NCI-H510A treated with DMSO at 0.1 percent for 48 hours (cell line): Measurements from ENCODE around the gene KLHL2.
A peak's percentile ranks its signal among the peaks of the same experiment; 100 is the strongest.
"Not testable (repeated sequence)": the region's sequence is repeated elsewhere in the genome, so short reads cannot be mapped to it uniquely, and the experiment has no call there.

ENCODE experiments used
- DNase-seq: peaks from one replicate; lab custom pipeline; 2025; lab: John Stamatoyannopoulos, UW

KLHL2 gene

GRCh38 chr4:165232623-165233433 lies 25.5 kb downstream of the KLHL2 start:
- not testable (repeated sequence) for DNase-seq

GRCh38 chr4:165234766-165235165 lies 27.4 kb downstream of the KLHL2 start:
- DNase-seq, result no peak

GRCh38 chr4:165236852-165237251 lies 29.5 kb downstream of the KLHL2 start:
- not testable (repeated sequence) for DNase-seq

- DNase-seq, result peak; percentile 27
Measured at GRCh38 chr4:165238041-165238640, 30.8 kb downstream of the KLHL2 start.

- DNase-seq, result not testable (repeated sequence)
Measured at GRCh38 chr4:165240761-165241160, 33.4 kb downstream of the KLHL2 start.

- DNase-seq, result not testable (repeated sequence)
Measured at GRCh38 chr4:165244148-165244547, 36.8 kb downstream of the KLHL2 start.

- not testable (repeated sequence) for DNase-seq
Measured at GRCh38 chr4:165244587-165245186, 37.3 kb downstream of the KLHL2 start.

GRCh38 chr4:165248102-165248501 lies 40.7 kb downstream of the KLHL2 start:
- DNase-seq, result no peak

GRCh38 chr4:165248904-165249303 lies 41.5 kb downstream of the KLHL2 start:
- DNase-seq, result not testable (repeated sequence)

- DNase-seq, result not testable (repeated sequence)
Measured at GRCh38 chr4:165254771-165255170, 47.4 kb downstream of the KLHL2 start.

- peak; percentile 5 for DNase-seq
Measured at GRCh38 chr4:165255439-165255838, 48.1 kb downstream of the KLHL2 start.

- peak; percentile 31 for DNase-seq
Measured at GRCh38 chr4:165256074-165256659, 48.8 kb downstream of the KLHL2 start.

GRCh38 chr4:165259776-165260175 lies 52.4 kb downstream of the KLHL2 start:
- DNase-seq, result not testable (repeated sequence)

GRCh38 chr4:165262306-165262705 lies 54.9 kb downstream of the KLHL2 start:
- DNase-seq, result not testable (repeated sequence)

GRCh38 chr4:165263466-165263865 lies 56.1 kb downstream of the KLHL2 start:
- not testable (repeated sequence) for DNase-seq

- not testable (repeated sequence) for DNase-seq
Measured at GRCh38 chr4:165269931-165270330, 62.6 kb downstream of the KLHL2 start.

GRCh38 chr4:165273443-165273842 lies 66.1 kb downstream of the KLHL2 start:
- DNase-seq, result not testable (repeated sequence)

GRCh38 chr4:165275357-165275756 lies 68.0 kb downstream of the KLHL2 start:
- DNase-seq, result not testable (repeated sequence)

- DNase-seq, result not testable (repeated sequence)
Measured at GRCh38 chr4:165279531-165279930, 72.2 kb downstream of the KLHL2 start.

- DNase-seq, result not testable (repeated sequence)
Measured at GRCh38 chr4:165284697-165285096, 77.3 kb downstream of the KLHL2 start.

- DNase-seq, result not testable (repeated sequence)
Measured at GRCh38 chr4:165286619-165287340, 79.4 kb downstream of the KLHL2 start.

- DNase-seq, result no peak
Measured at GRCh38 chr4:165288226-165288625, 80.9 kb downstream of the KLHL2 start.
